Measurements from ENCODE around the gene C2orf76. TPM values are rescaled to one million over a fixed set of nuclear protein-coding genes. Genes with fewer than 3 reads are reported as not detected.

Gene C2orf76
- total RNA-seq, 1 donor from 2014 or later = 11.0 TPM

- Mint-ChIP-seq H3K36me3 (ENCODE audit: low read depth) (peaks cover 3% of the 10 kb centered on the region), H3K9me3 (ENCODE audit: low read depth) (no peaks in the 10 kb centered on the region), H3K27me3 (ENCODE audit: low read depth) (no peaks in the 10 kb centered on the region), H3K4me3 (ENCODE audit: unreplicated experiment) (no peak overlapping the region), H3K4me1 (ENCODE audit: low read depth) (no peaks in the 10 kb centered on the region), H3K27ac (ENCODE audit: unreplicated experiment) (no peak overlapping the region)
- DNase-seq (ENCODE audit: low spot score) = no peak
- TF ChIP-seq CTCF (IDR thresholded peaks at IDR 0.05) = no peak
Measured at GRCh38 chr2:119307419-119308140, 59.1 kb downstream of the C2orf76 start.

GRCh38 chr2:119306196-119306590 lies 60.4 kb downstream of the C2orf76 start:
- Mint-ChIP-seq H3K4me1 (ENCODE audit: low read depth) (peaks cover 4% of the 10 kb centered on the region), H3K9me3 (ENCODE audit: low read depth) (no peaks in the 10 kb centered on the region), H3K27me3 (ENCODE audit: low read depth) (no peaks in the 10 kb centered on the region), H3K36me3 (ENCODE audit: low read depth) (peaks cover 2% of the 10 kb centered on the region), H3K4me3 (ENCODE audit: unreplicated experiment) (no peak overlapping the region), H3K27ac (ENCODE audit: unreplicated experiment) (no peak overlapping the region)
- no peak for TF ChIP-seq CTCF (IDR thresholded peaks at IDR 0.05)
- DNase-seq (ENCODE audit: low spot score) = no peak

GRCh38 chr2:119305497-119306195 lies 61.0 kb downstream of the C2orf76 start:
- Mint-ChIP-seq H3K4me3 (ENCODE audit: unreplicated experiment) (no peak overlapping the region), H3K27me3 (ENCODE audit: low read depth) (no peaks in the 10 kb centered on the region), H3K27ac (ENCODE audit: unreplicated experiment) (no peak overlapping the region), H3K36me3 (ENCODE audit: low read depth) (peaks cover 2% of the 10 kb centered on the region), H3K4me1 (ENCODE audit: low read depth) (peaks cover 4% of the 10 kb centered on the region), H3K9me3 (ENCODE audit: low read depth) (no peaks in the 10 kb centered on the region)
- no peak for TF ChIP-seq CTCF (IDR thresholded peaks at IDR 0.05)
- DNase-seq (ENCODE audit: low spot score) = no peak

GRCh38 chr2:119304847-119305246 lies 61.8 kb downstream of the C2orf76 start:
- Mint-ChIP-seq H3K4me3 (ENCODE audit: unreplicated experiment) (no peak overlapping the region), H3K36me3 (ENCODE audit: low read depth) (peaks cover 6% of the 10 kb centered on the region), H3K9me3 (ENCODE audit: low read depth) (no peaks in the 10 kb centered on the region), H3K27ac (ENCODE audit: unreplicated experiment) (no peak overlapping the region), H3K27me3 (ENCODE audit: low read depth) (no peaks in the 10 kb centered on the region), H3K4me1 (ENCODE audit: low read depth) (peaks cover 4% of the 10 kb centered on the region)
- no peak for DNase-seq (ENCODE audit: low spot score)
- no peak for TF ChIP-seq CTCF (IDR thresholded peaks at IDR 0.05)

GRCh38 chr2:119301413-119301812 lies 65.2 kb downstream of the C2orf76 start:
- Mint-ChIP-seq H3K36me3 (ENCODE audit: low read depth) (peaks cover 5% of the 10 kb centered on the region), H3K27ac (ENCODE audit: unreplicated experiment) (no peak overlapping the region), H3K4me1 (ENCODE audit: low read depth) (peaks cover 4% of the 10 kb centered on the region), H3K4me3 (ENCODE audit: unreplicated experiment) (no peak overlapping the region), H3K27me3 (ENCODE audit: low read depth) (no peaks in the 10 kb centered on the region), H3K9me3 (ENCODE audit: low read depth) (no peaks in the 10 kb centered on the region)
- no peak for DNase-seq (ENCODE audit: low spot score)
- TF ChIP-seq CTCF (IDR thresholded peaks at IDR 0.05) = no peak
